ENCODE measurements around the gene DEGS2. TPM values are rescaled to one million over a fixed set of nuclear protein-coding genes. Genes with fewer than 3 reads are reported as not detected.

DEGS2 gene
- total and polyA plus RNA-seq, 2 donors from 2014 or later = 25.1 to 28.7 TPM

- no peak overlapping the region for H3K9ac ChIP-seq (ENCODE audit: low read length in 3 of 3)
- no peak overlapping the region for H3K27ac ChIP-seq (ENCODE audit: low read depth in 2 of 2, low read length in 2 of 2)
- intact Hi-C loops (cut with DNase I) = no loop called here
- H3K27me3 ChIP-seq (ENCODE audit: control insufficient read depth, insufficient read depth, low read length) = no peaks in the 10 kb centered on the region
- H3K36me3 ChIP-seq (ENCODE audit: control insufficient read depth in 2 of 3, insufficient read depth in 3 of 3, low read length in 3 of 3) = no peaks in the 10 kb centered on the region
- no peaks in the 10 kb centered on the region for H3K9me3 ChIP-seq (ENCODE audit: control insufficient read depth in 2 of 3, insufficient read depth in 1 of 3, low read length in 3 of 3)
- FAIRE-seq (no peak), DNase-seq (no peak)
- no peak overlapping the region for H3K4me3 ChIP-seq (ENCODE audit: low read length in 3 of 3)
- no peaks in the 10 kb centered on the region for H3K4me1 ChIP-seq (ENCODE audit: control insufficient read depth in 2 of 3, insufficient read depth in 2 of 3, low read depth in 1 of 3, low read length in 3 of 3)
- TF ChIP-seq CTCF (IDR thresholded peaks at IDR 0.05; ENCODE audit: borderline replicate concordance, extremely low read depth, insufficient read depth) = no peak
Observed at GRCh38 chr14:100201701-100202100, 42.3 kb upstream of the DEGS2 start.

GRCh38 chr14:100200311-100200710 lies 40.9 kb upstream of the DEGS2 start:
- no peaks in the 10 kb centered on the region for H3K27me3 ChIP-seq (ENCODE audit: control insufficient read depth, insufficient read depth, low read length)
- H3K27ac ChIP-seq (ENCODE audit: low read depth in 2 of 2, low read length in 2 of 2) = no peak overlapping the region
- H3K4me3 ChIP-seq (ENCODE audit: low read length in 3 of 3) = no peak overlapping the region
- H3K4me1 ChIP-seq (ENCODE audit: control insufficient read depth in 2 of 3, insufficient read depth in 2 of 3, low read depth in 1 of 3, low read length in 3 of 3) = no peaks in the 10 kb centered on the region
- no peak for FAIRE-seq
- no peak for TF ChIP-seq CTCF (IDR thresholded peaks at IDR 0.05; ENCODE audit: borderline replicate concordance, extremely low read depth, insufficient read depth)
- intact Hi-C loops (cut with DNase I) = no loop called here
- no peaks in the 10 kb centered on the region for H3K9me3 ChIP-seq (ENCODE audit: control insufficient read depth in 2 of 3, insufficient read depth in 1 of 3, low read length in 3 of 3)
- H3K36me3 ChIP-seq (ENCODE audit: control insufficient read depth in 2 of 3, insufficient read depth in 3 of 3, low read length in 3 of 3) = no peaks in the 10 kb centered on the region
- H3K9ac ChIP-seq (ENCODE audit: low read length in 3 of 3) = no peak overlapping the region
- no peak for DNase-seq

- FAIRE-seq (no peak), DNase-seq (no peak)
- no peaks in the 10 kb centered on the region for H3K27me3 ChIP-seq (ENCODE audit: control insufficient read depth, insufficient read depth, low read length)
- H3K4me1 ChIP-seq (ENCODE audit: control insufficient read depth in 2 of 3, insufficient read depth in 2 of 3, low read depth in 1 of 3, low read length in 3 of 3) = no peaks in the 10 kb centered on the region
- intact Hi-C loops (cut with DNase I) = no loop called here
- no peak overlapping the region for H3K27ac ChIP-seq (ENCODE audit: low read depth in 2 of 2, low read length in 2 of 2)
- TF ChIP-seq CTCF (IDR thresholded peaks at IDR 0.05; ENCODE audit: borderline replicate concordance, extremely low read depth, insufficient read depth) = no peak
- no peaks in the 10 kb centered on the region for H3K9me3 ChIP-seq (ENCODE audit: control insufficient read depth in 2 of 3, insufficient read depth in 1 of 3, low read length in 3 of 3)
- H3K9ac ChIP-seq (ENCODE audit: low read length in 3 of 3) = no peak overlapping the region
- no peaks in the 10 kb centered on the region for H3K36me3 ChIP-seq (ENCODE audit: control insufficient read depth in 2 of 3, insufficient read depth in 3 of 3, low read length in 3 of 3)
- H3K4me3 ChIP-seq (ENCODE audit: low read length in 3 of 3) = no peak overlapping the region
Observed at GRCh38 chr14:100199240-100199860, 39.9 kb upstream of the DEGS2 start.
